Measurements from ENCODE around the gene CST8. TPM values are rescaled to one million over a fixed set of nuclear protein-coding genes. Genes with fewer than 3 reads are reported as not detected.

The CST8 gene
- total RNA-seq, 2 experiments from 2014 or later = not detected

- no peaks in the 10 kb centered on the region for H3K36me3 ChIP-seq (ENCODE audit: insufficient read depth, low read length)
- H3K27ac ChIP-seq (ENCODE audit: low read depth in 1 of 2, low read length in 2 of 2) = no peak overlapping the region
- no peaks in the 10 kb centered on the region for H3K4me1 ChIP-seq (ENCODE audit: insufficient read depth, low read length)
- peaks cover 0 to 5% of the 10 kb centered on the region in 2 experiments for H3K9me3 ChIP-seq (ENCODE audit: control insufficient read depth in 1 of 2, insufficient read depth in 1 of 2, low read length in 2 of 2)
- Mint-ChIP-seq H3K36me3 (ENCODE audit: low read depth) (no peaks in the 10 kb centered on the region), H3K4me3 (no peak overlapping the region), H3K4me1 (ENCODE audit: low read depth) (no peaks in the 10 kb centered on the region), H3K9me3 (no peaks in the 10 kb centered on the region), H3K27me3 (no peaks in the 10 kb centered on the region), H3K27ac (no peak overlapping the region)
- ATAC-seq (ENCODE audit: poor library complexity) (no peak), DNase-seq (no peak)
- POLR2A ChIA-PET = no interaction called here
- CTCF ChIA-PET = no interaction called here
- intact Hi-C loops (cut with DNase I, micrococcal nuclease) = no loop called here
- no peak overlapping the region for H3K4me3 ChIP-seq (ENCODE audit: low read length)
- peaks cover 0 to 4% of the 10 kb centered on the region in 2 experiments for H3K27me3 ChIP-seq (ENCODE audit: control insufficient read depth in 1 of 2, insufficient read depth in 2 of 2, low read length in 2 of 2)
- no peak for TF ChIP-seq CTCF (IDR thresholded peaks at IDR 0.05)
Observed at GRCh38 chr20:23479043-23479442, 11.9 kb upstream of the CST8 start.

- H3K27me3 Mint-ChIP-seq = no peaks in the 10 kb centered on the region
- no peaks in the 10 kb centered on the region for H3K4me1 Mint-ChIP-seq (ENCODE audit: low read depth)
- Histone ChIP-seq H3K36me3 (ENCODE audit: insufficient read depth, low read length) (no peaks in the 10 kb centered on the region), H3K27me3 (ENCODE audit: control insufficient read depth in 1 of 2, insufficient read depth in 2 of 2, low read length in 2 of 2) (peaks cover 0 to 4% of the 10 kb centered on the region in 2 experiments), H3K4me1 (ENCODE audit: insufficient read depth, low read length) (no peaks in the 10 kb centered on the region), H3K27ac (ENCODE audit: low read depth in 1 of 2, low read length in 2 of 2) (no peak overlapping the region), H3K4me3 (ENCODE audit: low read length) (no peak overlapping the region), H3K9me3 (ENCODE audit: control insufficient read depth in 1 of 2, insufficient read depth in 1 of 2, low read length in 2 of 2) (no peaks in the 10 kb centered on the region)
- POLR2A ChIA-PET = interaction anchor here (0.8 kb wide), 1 partner anchor 11 kb away, joined by 3 read pairs; no protein-coding TSS in a partner anchor
- ATAC-seq (ENCODE audit: poor library complexity) (no peak), DNase-seq (no peak)
- no peak overlapping the region for H3K27ac Mint-ChIP-seq
- H3K36me3 Mint-ChIP-seq (ENCODE audit: low read depth) = no peaks in the 10 kb centered on the region
- no peaks in the 10 kb centered on the region for H3K9me3 Mint-ChIP-seq
- no peak overlapping the region for H3K4me3 Mint-ChIP-seq
- intact Hi-C loops (cut with DNase I, micrococcal nuclease) = no loop called here
- CTCF ChIA-PET = no interaction called here
- no peak for TF ChIP-seq CTCF (IDR thresholded peaks at IDR 0.05)
Observed at GRCh38 chr20:23482138-23482537, 8.8 kb upstream of the CST8 start.

- DNase-seq (no peak), ATAC-seq (ENCODE audit: poor library complexity) (no peak)
- Histone ChIP-seq H3K27me3 (ENCODE audit: control insufficient read depth in 1 of 2, insufficient read depth in 2 of 2, low read length in 2 of 2) (peaks cover 0 to 4% of the 10 kb centered on the region in 2 experiments), H3K4me3 (ENCODE audit: low read length) (no peak overlapping the region), H3K9me3 (ENCODE audit: control insufficient read depth in 1 of 2, insufficient read depth in 1 of 2, low read length in 2 of 2) (no peaks in the 10 kb centered on the region), H3K4me1 (ENCODE audit: insufficient read depth, low read length) (no peaks in the 10 kb centered on the region), H3K27ac (ENCODE audit: low read depth in 1 of 2, low read length in 2 of 2) (no peak overlapping the region), H3K36me3 (ENCODE audit: insufficient read depth, low read length) (no peaks in the 10 kb centered on the region)
- Mint-ChIP-seq H3K9me3 (no peaks in the 10 kb centered on the region), H3K36me3 (ENCODE audit: low read depth) (no peaks in the 10 kb centered on the region), H3K4me1 (ENCODE audit: low read depth) (no peaks in the 10 kb centered on the region), H3K4me3 (no peak overlapping the region), H3K27me3 (no peaks in the 10 kb centered on the region), H3K27ac (no peak overlapping the region)
- TF ChIP-seq CTCF (IDR thresholded peaks at IDR 0.05) = no peak
- POLR2A ChIA-PET = no interaction called here
- CTCF ChIA-PET = no interaction called here
- intact Hi-C loops (cut with DNase I, micrococcal nuclease) = no loop called here
Observed at GRCh38 chr20:23484081-23484480, 6.8 kb upstream of the CST8 start.
